Adrenal gland (tissue), 5 donors: Measurements from ENCODE around the gene DMD.

Experiments
- POLR2A ChIP-seq, 2 donors: fragments of 450-650 bp; IDR thresholded peaks; one replicate each; pipeline ENCODE4 v1.6.1; 2017; ENCODE audit warnings: antibody characterized with exemption in 2 of 2, mild to moderate bottlenecking in 2 of 2, moderate library complexity in 1 of 2
- TF ChIP-seq, protein P1 (sequence below), 6 experiments: fragments of 450-650 bp in 4 of 6; fragments of 200-600 bp in 2 of 6; sonication (generic) in 1 of 6; IDR thresholded peaks; 1 replicate in 5 of 6; 2 replicates in 1 of 6; pipeline versions ENCODE4 v1.5.1 to v1.8.0; 2016 to 2021; ENCODE audit warnings: antibody characterized with exemption in 6 of 6, mild to moderate bottlenecking in 2 of 6, moderate library complexity in 1 of 6
- donor health status: DM: no; HTN: no; CAD: no.

- TF ChIP-seq, protein P1, sequence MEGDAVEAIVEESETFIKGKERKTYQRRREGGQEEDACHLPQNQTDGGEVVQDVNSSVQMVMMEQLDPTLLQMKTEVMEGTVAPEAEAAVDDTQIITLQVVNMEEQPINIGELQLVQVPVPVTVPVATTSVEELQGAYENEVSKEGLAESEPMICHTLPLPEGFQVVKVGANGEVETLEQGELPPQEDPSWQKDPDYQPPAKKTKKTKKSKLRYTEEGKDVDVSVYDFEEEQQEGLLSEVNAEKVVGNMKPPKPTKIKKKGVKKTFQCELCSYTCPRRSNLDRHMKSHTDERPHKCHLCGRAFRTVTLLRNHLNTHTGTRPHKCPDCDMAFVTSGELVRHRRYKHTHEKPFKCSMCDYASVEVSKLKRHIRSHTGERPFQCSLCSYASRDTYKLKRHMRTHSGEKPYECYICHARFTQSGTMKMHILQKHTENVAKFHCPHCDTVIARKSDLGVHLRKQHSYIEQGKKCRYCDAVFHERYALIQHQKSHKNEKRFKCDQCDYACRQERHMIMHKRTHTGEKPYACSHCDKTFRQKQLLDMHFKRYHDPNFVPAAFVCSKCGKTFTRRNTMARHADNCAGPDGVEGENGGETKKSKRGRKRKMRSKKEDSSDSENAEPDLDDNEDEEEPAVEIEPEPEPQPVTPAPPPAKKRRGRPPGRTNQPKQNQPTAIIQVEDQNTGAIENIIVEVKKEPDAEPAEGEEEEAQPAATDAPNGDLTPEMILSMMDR (IDR thresholded peaks at IDR 0.05): no peak
- no peak for TF ChIP-seq POLR2A (IDR thresholded peaks at IDR 0.05)
Observed at GRCh38 chrX:32116047-32116446, 1095.3 kb downstream of the DMD start.
